GM23338 (cell line): Measurements from ENCODE around the gene EML4.

Experiments used
- CREB1 ChIP-seq: fragments of 250-450 bp; sonication (Bioruptor Pico); IDR thresholded peaks from 2 replicates; pipeline ENCODE4 v1.5.0; 2020; ENCODE audit warnings: low read depth, mild to moderate bottlenecking, moderate library complexity
- EZH2 ChIP-seq: fragments of 200-600 bp; sonication (generic); IDR thresholded peaks from one replicate; pipeline ENCODE4 v1.8.0; 2017; ENCODE audit warnings: antibody characterized with exemption, mild to moderate bottlenecking, low read depth; ENCODE audit not compliant: unreplicated experiment
- EZH2phosphoT487 ChIP-seq: fragments of 200-600 bp; sonication (generic); IDR thresholded peaks from one replicate; pipeline ENCODE4 v1.8.1; 2018; ENCODE audit warnings: antibody characterized with exemption; ENCODE audit not compliant: unreplicated experiment
- JUNB ChIP-seq: IDR thresholded peaks from one replicate; pipeline ENCODE4 v1.6.1; 2016; ENCODE audit warnings: antibody characterized with exemption; ENCODE audit not compliant: unreplicated experiment
- NANOG ChIP-seq: IDR thresholded peaks from 2 replicates; pipeline ENCODE4 v1.6.1; 2016; ENCODE audit warnings: antibody characterized with exemption, borderline replicate concordance
- POLR2AphosphoS5 ChIP-seq: IDR thresholded peaks from 2 replicates; pipeline ENCODE4 v1.6.1; 2016; ENCODE audit warnings: antibody characterized with exemption, low read depth
- STAT1 ChIP-seq: IDR thresholded peaks from one replicate; pipeline ENCODE4 v1.6.1; 2016; ENCODE audit warnings: antibody characterized with exemption; ENCODE audit not compliant: unreplicated experiment
- ZNF331 ChIP-seq: fragments of 250-450 bp; sonication (Bioruptor Pico); IDR thresholded peaks from 2 replicates; pipeline ENCODE4 v1.5.0; 2020; ENCODE audit warnings: low read depth, mild to moderate bottlenecking, moderate library complexity
- TF ChIP-seq, protein P1 (sequence below), 2 experiments: fragments of 200-600 bp in 1 of 2; sonication (generic) in 1 of 2; conservative IDR thresholded peaks; 2 replicates each; pipeline versions ENCODE4 v1.5.1 to v1.6.1; 2016 to 2017; ENCODE audit warnings: antibody characterized with exemption in 2 of 2, low read depth in 2 of 2, mild to moderate bottlenecking in 2 of 2, moderate library complexity in 1 of 2
- TF ChIP-seq, protein P2 (sequence below): IDR thresholded peaks from one replicate; pipeline ENCODE4 v1.6.1; 2018; ENCODE audit warnings: antibody characterized with exemption; ENCODE audit not compliant: unreplicated experiment
- TF ChIP-seq, protein P3 (sequence below): IDR thresholded peaks from 2 replicates; pipeline ENCODE4 v1.6.1; 2016; ENCODE audit warnings: antibody characterized with exemption

GRCh38 chr2:42180300-42180699, 11.1 kb downstream of the EML4 start:
- TF ChIP-seq, protein P1, sequence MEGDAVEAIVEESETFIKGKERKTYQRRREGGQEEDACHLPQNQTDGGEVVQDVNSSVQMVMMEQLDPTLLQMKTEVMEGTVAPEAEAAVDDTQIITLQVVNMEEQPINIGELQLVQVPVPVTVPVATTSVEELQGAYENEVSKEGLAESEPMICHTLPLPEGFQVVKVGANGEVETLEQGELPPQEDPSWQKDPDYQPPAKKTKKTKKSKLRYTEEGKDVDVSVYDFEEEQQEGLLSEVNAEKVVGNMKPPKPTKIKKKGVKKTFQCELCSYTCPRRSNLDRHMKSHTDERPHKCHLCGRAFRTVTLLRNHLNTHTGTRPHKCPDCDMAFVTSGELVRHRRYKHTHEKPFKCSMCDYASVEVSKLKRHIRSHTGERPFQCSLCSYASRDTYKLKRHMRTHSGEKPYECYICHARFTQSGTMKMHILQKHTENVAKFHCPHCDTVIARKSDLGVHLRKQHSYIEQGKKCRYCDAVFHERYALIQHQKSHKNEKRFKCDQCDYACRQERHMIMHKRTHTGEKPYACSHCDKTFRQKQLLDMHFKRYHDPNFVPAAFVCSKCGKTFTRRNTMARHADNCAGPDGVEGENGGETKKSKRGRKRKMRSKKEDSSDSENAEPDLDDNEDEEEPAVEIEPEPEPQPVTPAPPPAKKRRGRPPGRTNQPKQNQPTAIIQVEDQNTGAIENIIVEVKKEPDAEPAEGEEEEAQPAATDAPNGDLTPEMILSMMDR (conservative IDR thresholded peaks at IDR 0.05; ENCODE audit: low read depth in 2 of 2): no peak
- TF ChIP-seq EZH2 (no peak), POLR2AphosphoS5 (no peak), CREB1 (CRISPR knock-in tag) (no peak), STAT1 (no peak), EZH2phosphoT487 (no peak), NANOG (no peak), ZNF331 (CRISPR knock-in tag) (no peak), JUNB (no peak)
- TF ChIP-seq, protein P2, sequence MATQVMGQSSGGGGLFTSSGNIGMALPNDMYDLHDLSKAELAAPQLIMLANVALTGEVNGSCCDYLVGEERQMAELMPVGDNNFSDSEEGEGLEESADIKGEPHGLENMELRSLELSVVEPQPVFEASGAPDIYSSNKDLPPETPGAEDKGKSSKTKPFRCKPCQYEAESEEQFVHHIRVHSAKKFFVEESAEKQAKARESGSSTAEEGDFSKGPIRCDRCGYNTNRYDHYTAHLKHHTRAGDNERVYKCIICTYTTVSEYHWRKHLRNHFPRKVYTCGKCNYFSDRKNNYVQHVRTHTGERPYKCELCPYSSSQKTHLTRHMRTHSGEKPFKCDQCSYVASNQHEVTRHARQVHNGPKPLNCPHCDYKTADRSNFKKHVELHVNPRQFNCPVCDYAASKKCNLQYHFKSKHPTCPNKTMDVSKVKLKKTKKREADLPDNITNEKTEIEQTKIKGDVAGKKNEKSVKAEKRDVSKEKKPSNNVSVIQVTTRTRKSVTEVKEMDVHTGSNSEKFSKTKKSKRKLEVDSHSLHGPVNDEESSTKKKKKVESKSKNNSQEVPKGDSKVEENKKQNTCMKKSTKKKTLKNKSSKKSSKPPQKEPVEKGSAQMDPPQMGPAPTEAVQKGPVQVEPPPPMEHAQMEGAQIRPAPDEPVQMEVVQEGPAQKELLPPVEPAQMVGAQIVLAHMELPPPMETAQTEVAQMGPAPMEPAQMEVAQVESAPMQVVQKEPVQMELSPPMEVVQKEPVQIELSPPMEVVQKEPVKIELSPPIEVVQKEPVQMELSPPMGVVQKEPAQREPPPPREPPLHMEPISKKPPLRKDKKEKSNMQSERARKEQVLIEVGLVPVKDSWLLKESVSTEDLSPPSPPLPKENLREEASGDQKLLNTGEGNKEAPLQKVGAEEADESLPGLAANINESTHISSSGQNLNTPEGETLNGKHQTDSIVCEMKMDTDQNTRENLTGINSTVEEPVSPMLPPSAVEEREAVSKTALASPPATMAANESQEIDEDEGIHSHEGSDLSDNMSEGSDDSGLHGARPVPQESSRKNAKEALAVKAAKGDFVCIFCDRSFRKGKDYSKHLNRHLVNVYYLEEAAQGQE: no peak
- TF ChIP-seq, protein P3, sequence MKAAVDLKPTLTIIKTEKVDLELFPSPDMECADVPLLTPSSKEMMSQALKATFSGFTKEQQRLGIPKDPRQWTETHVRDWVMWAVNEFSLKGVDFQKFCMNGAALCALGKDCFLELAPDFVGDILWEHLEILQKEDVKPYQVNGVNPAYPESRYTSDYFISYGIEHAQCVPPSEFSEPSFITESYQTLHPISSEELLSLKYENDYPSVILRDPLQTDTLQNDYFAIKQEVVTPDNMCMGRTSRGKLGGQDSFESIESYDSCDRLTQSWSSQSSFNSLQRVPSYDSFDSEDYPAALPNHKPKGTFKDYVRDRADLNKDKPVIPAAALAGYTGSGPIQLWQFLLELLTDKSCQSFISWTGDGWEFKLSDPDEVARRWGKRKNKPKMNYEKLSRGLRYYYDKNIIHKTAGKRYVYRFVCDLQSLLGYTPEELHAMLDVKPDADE: no peak
